Erythroblast (primary cell): ENCODE data around the gene ZBTB39.
"Not testable (repeated sequence)": the region's sequence is repeated elsewhere in the genome, so short reads cannot be mapped to it uniquely, and the experiment has no call there.

Experiments
- DNase-seq, 2 experiments: peaks; one replicate each; lab custom pipeline; 2025; lab: John Stamatoyannopoulos, UW
- GATA1 ChIP-seq: IDR thresholded peaks from 2 replicates; pipeline ENCODE4 v1.6.1; 2011; ENCODE audit warnings: low read depth, mild to moderate bottlenecking, control low read depth, low read length, moderate library complexity
- POLR2A ChIP-seq: IDR thresholded peaks from 2 replicates; pipeline ENCODE4 v1.6.1; 2011; ENCODE audit warnings: mild to moderate bottlenecking, low read length

ZBTB39 gene, protein sequence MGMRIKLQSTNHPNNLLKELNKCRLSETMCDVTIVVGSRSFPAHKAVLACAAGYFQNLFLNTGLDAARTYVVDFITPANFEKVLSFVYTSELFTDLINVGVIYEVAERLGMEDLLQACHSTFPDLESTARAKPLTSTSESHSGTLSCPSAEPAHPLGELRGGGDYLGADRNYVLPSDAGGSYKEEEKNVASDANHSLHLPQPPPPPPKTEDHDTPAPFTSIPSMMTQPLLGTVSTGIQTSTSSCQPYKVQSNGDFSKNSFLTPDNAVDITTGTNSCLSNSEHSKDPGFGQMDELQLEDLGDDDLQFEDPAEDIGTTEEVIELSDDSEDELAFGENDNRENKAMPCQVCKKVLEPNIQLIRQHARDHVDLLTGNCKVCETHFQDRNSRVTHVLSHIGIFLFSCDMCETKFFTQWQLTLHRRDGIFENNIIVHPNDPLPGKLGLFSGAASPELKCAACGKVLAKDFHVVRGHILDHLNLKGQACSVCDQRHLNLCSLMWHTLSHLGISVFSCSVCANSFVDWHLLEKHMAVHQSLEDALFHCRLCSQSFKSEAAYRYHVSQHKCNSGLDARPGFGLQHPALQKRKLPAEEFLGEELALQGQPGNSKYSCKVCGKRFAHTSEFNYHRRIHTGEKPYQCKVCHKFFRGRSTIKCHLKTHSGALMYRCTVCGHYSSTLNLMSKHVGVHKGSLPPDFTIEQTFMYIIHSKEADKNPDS

GRCh38 chr12:57005980-57006808, at the start of gene ZBTB39:
Gene ZBTB39, minus strand, starts transcription at chr12:57006546. Its CDS starts 1,629 bp downstream, at chr12:57004917.
- DNase-seq, result peak; percentile 82 to 91
- TF ChIP-seq GATA1 (no peak), POLR2A (peak; percentile 29)

GRCh38 chr12:57055824-57056223, 49.5 kb upstream of the ZBTB39 start:
- no peak for DNase-seq

DNA sequence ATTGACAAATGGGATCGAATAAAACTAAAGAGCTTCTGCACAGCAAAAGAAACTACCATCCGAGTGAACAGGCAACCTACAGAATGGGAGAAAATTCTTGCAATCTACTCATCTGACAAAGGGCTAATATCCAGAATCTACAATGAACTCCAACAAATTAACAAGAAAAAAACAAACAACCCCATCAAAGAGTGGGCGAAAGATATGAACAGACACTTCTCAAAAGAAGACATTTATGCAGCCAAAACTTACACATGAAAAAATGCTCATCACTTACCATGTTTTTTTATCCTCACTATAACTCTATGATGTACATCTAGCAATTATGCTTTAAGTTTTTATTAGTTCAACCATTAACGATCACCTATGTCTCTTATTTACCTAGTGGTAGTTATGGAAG, 47.6 kb upstream of the ZBTB39 start:
- not testable (repeated sequence) for DNase-seq

More at GRCh38 chr12:57055824-57056223, 49.5 kb upstream of the ZBTB39 start:
- no peak for TF ChIP-seq POLR2A
- TF ChIP-seq GATA1, result no peak

- not testable (repeated sequence) for DNase-seq
Measured at GRCh38 chr12:57053146-57053545, 46.8 kb upstream of the ZBTB39 start.

- TF ChIP-seq GATA1 (no peak), POLR2A (no peak)
- no peak for DNase-seq
Measured at GRCh38 chr12:57051011-57051410, 44.7 kb upstream of the ZBTB39 start.

DNA sequence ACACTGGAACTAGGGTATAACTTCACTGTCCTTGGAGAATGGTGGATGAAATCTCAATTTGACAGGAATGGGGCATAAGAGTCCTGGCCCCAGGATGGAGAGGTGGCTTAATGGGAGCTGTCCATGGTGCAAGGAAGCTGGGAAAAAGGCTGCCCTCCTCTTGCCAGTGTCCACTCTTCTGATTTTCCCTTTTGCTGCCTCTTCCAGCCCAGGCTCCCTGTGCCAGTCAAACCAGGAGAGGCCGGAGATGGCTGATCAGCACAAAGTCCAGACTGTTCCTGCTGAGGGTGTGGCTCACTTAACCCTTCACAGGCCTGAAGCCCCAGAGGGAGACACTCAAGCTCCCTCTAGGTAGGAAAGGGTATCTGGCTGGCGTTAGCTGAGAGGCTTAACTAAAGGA, 43.5 kb upstream of the ZBTB39 start, which contains the start of gene MYO1A:
Gene MYO1A (minus strand): TSS at position 240 of the 400 bp plus-strand sequence. CDS start 1,806 bp downstream, outside the sequence.
- no peak for DNase-seq
- TF ChIP-seq GATA1, result no peak
- TF ChIP-seq POLR2A, result no peak

GRCh38 chr12:57049119-57049446, 42.7 kb upstream of the ZBTB39 start:
- TF ChIP-seq GATA1 (no peak), POLR2A (no peak)

GRCh38 chr12:57048423-57049118, 42.2 kb upstream of the ZBTB39 start:
- DNase-seq, result no peak
- TF ChIP-seq POLR2A, result no peak
- no peak for TF ChIP-seq GATA1

More at GRCh38 chr12:57049119-57049446, 42.7 kb upstream of the ZBTB39 start:
- DNase-seq, result no peak

- TF ChIP-seq POLR2A (no peak), GATA1 (no peak)
- no peak for DNase-seq
Measured at GRCh38 chr12:57047981-57048380, 41.6 kb upstream of the ZBTB39 start.

DNA sequence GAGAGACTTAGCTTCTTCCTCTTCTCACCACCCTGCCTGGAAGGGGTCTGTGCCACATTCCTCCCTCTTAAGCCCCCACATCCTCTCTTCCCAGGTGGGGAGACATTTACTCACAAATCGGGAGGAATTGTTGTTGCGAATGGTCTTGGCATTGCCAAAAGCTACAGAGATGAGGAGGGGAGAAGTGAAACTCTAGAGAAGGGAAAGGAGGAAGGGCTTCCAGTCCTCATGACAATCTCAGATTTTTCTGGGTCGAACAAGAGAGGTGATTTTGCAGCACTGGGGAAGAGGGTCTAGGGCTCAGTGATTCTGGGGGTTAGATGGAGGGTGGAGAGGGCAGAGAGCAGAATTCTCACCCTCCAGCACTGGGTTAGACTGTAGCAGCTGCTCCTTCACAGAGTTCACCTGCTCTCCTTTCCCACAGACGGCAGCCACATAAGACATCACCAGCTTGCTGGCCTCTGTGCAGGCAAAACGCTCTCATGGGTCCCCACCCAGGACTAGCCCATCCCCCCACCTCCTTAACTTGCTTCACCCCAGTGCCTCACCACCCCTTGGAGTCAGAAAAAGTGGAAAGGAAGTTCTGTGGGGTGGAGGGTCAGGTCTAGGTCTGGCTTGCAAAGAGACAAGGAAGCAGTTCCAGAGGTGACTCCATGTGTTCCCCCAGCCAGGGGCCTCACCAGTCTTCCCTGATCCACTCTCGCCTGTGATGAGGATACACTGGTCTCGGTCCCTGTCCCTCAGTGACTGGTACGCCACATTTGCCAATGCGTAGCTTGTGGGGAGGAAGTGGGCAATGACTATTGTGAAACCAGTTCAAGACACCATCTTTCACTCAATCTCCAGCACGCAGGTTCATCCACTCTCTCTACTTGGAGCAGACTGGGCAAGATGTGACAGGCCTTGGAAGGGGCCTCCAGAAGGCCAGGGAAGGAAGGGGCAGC, 40.9 kb upstream of the ZBTB39 start:
- DNase-seq, result no peak
- TF ChIP-seq POLR2A (no peak), GATA1 (no peak)

DNA sequence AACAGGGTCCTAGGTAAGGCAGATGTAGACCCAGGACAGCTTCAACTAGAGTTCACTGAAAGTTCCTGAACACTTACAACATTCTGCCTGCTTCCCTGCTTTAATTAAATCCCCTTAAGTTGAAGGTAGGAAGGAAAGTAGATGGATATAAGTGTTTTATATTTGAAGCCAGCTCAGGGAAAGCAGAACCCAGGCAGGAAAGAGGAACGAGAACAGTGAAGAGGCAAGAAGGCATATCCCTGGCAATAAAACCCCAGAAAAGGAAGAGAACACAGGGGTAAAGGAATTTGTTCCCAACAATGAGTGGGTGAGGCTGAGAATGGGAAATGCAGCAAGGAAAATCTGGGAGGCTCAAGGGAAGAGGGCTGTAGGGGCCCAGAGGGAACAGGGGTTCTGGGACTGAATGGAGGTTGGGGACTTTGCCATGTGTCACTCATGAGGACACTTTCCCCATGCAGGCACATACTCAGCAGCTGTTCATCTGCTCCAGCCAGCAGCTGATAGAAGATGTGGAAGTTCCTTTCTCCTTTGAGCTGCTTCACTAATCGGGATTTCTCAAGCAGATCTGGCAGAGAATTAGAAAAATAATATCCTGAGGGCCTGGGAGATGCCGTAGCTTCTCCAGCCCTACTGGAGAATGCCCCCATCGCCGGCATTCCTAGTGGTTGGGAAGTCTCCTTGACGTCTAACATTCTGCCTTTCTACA, 39.9 kb upstream of the ZBTB39 start:
- TF ChIP-seq GATA1, result no peak
- TF ChIP-seq POLR2A, result no peak
- DNase-seq, result no peak

DNA sequence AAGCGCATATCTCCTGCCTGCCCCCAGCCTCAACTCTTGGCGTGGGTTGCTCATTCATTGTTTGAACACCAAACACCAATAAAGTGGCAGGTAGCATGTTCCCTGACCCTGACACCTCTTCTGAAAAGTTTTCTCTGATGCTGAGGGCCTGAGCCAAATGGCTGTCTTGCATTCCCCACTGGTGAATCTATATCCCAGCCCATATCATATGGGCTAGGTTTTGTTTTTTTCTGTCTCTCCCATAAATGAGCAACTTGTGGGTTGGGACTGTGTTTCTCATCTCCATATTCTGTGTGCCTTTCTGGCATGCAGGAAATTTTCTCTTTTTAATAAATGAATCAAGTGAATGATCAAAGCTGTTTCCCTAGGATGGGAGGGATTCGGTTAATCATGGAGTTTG, 38.5 kb upstream of the ZBTB39 start:
- TF ChIP-seq POLR2A (no peak), GATA1 (no peak)
- no peak for DNase-seq
